Activated T-helper 9 cell treated with anti-CD3 and anti-CD28 coated beads, Interleukin-2, amount 50 U/mL, for 16 hours (primary cell): ENCODE measurements around the gene PPP1R36.
A peak's percentile ranks its signal among the peaks of the same experiment; 100 is the strongest.
"Not testable (repeated sequence)": the region's sequence is repeated elsewhere in the genome, so short reads cannot be mapped to it uniquely, and the experiment has no call there.

Experiments
- DNase-seq: peaks from one replicate; pipeline ENCODE4 v3.0.0-alpha.2; 2020; ENCODE audit warnings: low read depth

The PPP1R36 gene

DNA sequence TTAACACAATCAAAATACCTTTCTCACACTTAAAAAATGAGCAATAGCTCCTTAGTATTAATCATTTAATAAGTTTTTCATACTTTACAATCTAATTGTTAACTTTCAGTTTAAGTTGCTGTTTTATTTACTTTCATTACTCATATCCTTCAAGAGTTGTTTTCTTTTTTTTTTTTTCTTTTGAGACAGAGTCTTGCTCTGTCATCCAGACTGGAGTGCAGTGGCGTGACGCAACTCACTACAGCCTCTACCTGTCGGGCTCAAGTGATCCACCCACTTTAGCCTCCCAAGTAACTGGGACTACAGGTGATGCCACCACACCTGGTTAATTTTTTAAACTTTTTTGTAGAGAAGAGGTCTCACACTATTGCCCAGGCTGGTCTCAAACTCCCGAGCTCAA lies 29.1 kb upstream of the PPP1R36 start:
- no peak for DNase-seq

DNA sequence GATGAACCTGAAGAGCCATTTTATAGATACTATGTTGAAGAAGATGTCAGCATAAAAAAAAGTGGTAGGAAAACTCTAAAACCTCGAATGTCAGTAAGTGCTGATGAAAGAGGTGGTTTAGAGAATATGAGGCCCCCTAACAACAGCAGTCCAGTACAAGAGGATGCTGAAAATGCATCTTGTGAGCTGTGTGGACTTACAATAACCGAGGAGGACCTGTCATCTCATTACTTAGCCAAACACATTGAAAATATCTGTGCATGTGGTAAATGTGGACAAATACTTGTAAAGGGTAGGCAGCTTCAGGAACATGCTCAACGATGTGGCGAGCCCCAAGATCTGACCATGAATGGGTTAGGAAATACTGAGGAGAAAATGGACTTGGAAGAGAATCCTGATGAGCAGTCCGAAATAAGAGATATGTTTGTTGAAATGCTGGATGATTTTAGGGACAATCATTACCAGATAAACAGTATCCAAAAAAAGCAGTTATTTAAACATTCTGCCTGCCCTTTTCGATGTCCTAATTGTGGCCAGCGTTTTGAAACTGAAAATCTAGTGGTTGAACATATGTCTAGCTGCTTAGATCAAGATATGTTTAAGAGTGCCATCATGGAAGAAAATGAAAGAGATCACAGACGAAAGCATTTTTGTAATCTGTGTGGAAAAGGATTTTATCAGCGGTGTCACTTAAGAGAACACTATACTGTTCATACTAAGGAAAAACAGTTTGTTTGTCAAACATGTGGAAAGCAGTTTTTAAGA lies 27.0 kb upstream of the PPP1R36 start:
- no peak for DNase-seq

DNA sequence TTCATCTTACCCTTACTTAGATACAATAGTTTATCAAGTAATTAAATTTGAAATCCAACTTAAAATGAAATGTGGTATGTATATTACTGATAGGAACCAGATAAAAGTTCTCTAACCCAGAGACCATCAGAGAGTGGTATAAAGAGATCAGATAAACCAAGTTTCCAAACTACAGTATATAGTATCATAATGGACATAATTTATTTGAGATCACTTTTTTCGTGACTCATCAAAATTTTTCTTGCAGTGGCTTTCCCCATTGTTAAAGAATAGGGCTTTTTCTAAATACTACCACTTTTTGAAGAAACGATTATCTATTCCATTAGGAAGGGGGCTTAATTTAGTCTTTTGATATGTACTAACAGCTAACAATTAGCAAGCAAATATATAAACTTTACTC lies 24.4 kb upstream of the PPP1R36 start:
- no peak for DNase-seq

DNA sequence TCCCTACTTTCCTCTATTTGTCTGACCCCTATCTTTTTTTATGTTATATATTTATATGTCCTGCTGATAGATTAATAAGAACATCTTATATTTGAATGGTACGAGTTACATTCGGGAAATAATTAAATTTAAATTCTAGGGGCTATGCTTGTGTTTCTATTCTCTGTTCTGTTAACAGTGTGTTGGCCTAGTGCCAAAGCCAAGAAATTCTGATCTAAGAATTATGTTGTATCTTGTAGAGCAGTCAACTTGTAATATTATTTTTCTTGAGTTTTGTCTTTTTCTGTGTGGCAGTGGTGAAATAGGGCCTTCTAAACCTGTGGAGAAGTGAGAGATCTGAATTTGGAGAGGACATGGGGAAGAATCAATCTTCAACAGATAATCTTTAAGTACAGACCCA lies 18.2 kb upstream of the PPP1R36 start:
- no peak for DNase-seq

DNA sequence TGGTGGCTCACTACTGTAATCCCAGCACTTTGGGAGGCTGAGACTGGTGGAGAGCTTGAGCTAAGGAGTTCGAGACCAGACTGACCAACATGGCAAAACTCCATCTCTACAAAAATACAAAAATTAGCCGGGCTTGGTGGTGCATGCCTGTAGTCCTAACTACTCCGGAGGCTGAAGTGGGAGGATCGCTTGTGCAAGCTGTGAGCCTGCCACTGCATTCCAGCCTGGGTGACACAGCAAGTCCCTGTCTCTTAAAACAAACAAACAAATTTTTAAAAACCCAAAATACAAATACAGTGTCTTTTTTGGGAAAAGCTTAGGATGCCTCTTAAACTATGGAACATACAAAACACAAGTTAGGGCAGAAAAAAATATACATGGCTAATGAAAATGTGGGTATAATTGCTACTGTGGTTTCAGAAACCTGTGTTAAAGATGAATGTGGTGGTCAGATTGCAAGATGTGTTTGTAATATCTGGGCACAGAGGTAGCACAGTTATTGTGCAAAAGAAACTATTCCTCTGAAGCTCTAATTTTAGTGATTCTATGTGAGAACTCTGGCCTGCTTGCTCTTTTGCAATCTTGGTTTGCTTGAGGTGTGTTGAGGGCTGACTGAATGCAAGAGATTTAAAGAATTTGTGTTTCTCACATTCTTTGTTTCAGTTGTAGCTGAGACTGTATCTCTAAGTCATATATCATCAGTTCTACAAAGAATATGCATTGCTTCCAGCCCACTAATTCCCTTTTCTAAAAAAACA lies 13.1 kb upstream of the PPP1R36 start:
- DNase-seq: no peak

DNA sequence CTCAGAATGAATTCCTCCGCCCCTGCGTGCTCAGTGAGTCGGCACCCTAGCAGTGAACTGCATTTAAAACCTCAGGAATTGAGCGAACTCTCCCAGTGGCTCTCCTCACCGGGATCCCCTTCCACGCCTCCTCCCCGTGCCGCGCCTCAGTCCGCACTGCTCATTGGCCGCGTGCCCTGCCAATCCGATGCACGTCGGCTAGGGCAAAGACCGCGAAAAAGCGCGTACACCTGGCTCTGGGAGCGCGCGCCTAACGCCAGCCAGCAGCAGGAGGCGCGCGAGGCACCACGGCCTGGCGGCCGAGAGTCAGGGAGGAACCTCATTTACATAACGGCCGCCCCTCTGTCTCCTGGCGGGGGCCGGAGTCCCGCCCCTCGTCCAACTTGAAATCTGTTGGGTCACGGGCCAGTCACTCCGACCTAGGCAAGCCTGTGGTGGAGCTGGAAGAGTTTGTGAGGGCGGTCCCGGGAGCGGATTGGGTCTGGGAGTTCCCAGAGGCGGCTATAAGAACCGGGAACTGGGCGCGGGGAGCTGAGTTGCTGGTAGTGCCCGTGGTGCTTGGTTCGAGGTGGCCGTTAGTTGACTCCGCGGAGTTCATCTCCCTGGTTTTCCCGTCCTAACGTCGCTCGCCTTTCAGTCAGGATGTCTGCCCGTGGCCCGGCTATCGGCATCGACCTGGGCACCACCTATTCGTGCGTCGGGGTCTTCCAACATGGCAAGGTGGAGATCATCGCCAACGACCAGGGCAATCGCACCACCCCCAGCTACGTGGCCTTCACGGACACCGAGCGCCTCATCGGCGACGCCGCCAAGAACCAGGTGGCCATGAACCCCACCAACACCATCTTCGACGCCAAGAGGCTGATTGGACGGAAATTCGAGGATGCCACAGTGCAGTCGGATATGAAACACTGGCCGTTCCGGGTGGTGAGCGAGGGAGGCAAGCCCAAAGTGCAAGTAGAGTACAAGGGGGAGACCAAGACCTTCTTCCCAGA lies 9.3 kb upstream of the PPP1R36 start, which contains the start of gene HSPA2:
HSPA2 (plus strand) TSS at position 534 of the 995 bp plus-strand sequence; CDS start at position 643, 109 bp downstream.
- DNase-seq: peak; percentile 92

DNA sequence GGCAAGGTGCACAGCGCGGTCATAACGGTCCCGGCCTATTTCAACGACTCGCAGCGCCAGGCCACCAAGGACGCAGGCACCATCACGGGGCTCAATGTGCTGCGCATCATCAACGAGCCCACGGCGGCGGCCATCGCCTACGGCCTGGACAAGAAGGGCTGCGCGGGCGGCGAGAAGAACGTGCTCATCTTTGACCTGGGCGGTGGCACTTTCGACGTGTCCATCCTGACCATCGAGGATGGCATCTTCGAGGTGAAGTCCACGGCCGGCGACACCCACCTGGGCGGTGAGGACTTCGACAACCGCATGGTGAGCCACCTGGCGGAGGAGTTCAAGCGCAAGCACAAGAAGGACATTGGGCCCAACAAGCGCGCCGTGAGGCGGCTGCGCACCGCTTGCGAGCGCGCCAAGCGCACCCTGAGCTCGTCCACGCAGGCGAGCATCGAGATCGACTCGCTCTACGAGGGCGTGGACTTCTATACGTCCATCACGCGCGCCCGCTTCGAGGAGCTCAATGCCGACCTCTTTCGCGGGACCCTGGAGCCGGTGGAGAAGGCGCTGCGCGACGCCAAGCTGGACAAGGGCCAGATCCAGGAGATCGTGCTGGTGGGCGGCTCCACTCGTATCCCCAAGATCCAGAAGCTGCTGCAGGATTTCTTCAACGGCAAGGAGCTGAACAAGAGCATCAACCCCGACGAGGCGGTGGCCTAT lies 8.3 kb upstream of the PPP1R36 start:
- DNase-seq: peak; percentile 4

DNA sequence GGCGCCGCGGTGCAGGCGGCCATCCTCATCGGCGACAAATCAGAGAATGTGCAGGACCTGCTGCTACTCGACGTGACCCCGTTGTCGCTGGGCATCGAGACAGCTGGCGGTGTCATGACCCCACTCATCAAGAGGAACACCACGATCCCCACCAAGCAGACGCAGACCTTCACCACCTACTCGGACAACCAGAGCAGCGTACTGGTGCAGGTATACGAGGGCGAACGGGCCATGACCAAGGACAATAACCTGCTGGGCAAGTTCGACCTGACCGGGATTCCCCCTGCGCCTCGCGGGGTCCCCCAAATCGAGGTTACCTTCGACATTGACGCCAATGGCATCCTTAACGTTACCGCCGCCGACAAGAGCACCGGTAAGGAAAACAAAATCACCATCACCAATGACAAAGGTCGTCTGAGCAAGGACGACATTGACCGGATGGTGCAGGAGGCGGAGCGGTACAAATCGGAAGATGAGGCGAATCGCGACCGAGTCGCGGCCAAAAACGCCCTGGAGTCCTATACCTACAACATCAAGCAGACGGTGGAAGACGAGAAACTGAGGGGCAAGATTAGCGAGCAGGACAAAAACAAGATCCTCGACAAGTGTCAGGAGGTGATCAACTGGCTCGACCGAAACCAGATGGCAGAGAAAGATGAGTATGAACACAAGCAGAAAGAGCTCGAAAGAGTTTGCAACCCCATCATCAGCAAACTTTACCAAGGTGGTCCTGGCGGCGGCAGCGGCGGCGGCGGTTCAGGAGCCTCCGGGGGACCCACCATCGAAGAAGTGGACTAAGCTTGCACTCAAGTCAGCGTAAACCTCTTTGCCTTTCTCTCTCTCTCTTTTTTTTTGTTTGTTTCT lies 7.6 kb upstream of the PPP1R36 start:
- DNase-seq: no peak

DNA sequence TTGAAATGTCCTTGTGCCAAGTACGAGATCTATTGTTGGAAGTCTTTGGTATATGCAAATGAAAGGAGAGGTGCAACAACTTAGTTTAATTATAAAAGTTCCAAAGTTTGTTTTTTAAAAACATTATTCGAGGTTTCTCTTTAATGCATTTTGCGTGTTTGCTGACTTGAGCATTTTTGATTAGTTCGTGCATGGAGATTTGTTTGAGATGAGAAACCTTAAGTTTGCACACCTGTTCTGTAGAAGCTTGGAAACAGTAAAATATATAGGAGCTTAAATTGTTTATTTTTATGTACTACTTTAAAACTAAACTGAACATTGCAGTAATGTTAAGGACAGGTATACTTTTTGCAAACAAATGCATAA lies 6.9 kb upstream of the PPP1R36 start:
- no peak for DNase-seq

DNA sequence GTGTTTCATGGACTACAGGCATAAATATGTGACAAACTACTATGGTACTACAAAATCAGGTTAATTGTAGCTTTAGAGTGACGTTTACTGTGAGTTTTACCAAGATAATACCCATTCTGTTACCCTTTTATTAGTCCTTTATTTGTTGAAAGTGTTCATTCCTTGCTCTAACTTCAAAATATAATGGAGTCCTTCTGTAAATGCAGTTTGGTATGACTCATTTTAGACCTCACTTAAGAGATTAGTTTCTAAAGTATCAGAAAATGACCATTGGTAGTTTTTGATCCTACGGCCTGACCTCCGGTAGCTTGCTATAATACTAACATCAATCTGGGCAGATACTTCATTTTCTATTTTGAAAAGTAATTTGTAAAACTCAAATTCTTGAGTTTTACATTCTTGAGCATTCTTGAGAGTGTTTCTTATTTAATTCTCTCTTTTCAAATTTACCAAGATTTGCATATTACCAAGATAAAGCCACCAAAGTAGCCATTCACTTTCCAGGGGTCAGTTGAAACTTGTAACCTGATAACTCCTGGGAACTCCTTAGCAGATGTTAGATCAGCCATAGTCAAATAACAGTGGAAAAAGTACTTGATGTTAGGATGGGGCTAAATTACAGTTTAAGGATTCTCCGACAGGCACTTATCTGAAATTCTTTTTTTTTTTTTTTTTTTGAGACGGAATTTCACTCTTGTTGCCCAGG lies 5.0 kb upstream of the PPP1R36 start:
- no peak for DNase-seq

DNA sequence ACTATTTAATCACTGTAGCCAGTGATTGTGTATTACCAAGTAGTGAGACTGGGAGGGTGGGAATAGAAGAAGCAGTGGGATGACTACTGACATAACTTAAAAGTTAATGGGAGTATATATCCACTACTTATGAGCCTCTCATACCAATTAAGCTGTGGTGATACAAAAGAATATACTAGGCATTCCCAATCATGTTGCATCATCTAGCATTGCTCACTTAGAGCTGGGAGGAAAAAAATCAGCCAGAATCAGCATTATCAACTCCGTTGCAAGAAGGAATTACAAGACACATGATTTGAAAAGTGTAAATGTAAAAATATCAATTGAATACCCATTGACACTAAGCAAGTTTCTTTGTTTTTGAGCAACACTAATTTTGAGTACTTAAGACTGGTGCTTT lies 745 bp upstream of the PPP1R36 start:
- no peak for DNase-seq

DNA sequence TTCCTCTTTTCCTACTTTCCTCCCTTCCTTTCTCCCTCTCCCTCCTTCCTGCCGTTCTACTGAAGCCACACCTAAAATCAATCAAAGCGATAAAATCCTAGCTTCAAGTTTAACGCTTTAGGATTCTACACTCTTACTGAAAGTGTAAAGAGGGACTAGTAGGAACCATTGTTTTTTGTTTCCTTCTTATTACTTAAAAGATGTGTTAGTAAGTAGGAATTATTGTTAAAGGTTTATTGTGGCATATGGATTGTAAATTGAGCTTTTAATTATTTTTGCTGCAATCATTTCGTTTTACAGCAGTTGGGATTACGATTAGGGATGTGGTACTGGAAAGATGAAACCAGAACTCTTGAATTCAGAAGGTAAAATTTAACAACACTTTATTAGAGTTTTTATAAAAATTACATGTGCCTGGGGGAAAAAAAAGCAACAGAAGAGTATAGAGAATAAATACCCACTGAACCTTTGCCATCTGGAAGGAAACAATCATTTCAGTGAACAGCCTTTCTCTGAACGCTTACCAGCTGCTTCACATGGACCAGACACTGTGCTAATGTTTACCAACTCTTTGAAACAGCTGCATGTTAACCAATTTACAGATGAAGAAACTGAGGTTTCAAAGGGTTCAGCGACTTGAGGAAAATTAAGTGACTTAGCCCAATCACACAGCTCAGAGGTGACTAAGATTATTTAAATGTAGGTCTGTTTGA lies 1.0 kb downstream of the PPP1R36 start:
- DNase-seq: no peak

DNA sequence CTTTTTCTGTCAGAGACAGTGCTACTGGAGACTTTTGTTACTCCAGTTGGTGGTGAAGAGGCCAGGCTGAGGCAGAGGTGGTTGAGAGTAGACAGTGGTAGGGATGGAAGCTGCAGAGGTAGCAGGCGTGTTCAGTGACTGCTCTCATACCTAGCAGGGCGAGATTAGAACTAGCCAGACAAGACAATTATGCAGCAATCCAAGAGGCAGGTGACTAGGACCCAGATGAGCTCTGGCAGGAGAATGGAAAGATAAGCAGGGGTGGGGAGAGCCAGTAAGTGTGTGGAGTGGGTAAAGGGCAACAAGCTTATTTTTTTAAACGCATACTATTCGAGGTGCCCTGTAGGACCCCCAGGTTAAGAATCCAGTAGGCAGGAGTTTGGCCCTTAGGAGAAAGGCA lies 4.8 kb downstream of the PPP1R36 start:
- no peak for DNase-seq

DNA sequence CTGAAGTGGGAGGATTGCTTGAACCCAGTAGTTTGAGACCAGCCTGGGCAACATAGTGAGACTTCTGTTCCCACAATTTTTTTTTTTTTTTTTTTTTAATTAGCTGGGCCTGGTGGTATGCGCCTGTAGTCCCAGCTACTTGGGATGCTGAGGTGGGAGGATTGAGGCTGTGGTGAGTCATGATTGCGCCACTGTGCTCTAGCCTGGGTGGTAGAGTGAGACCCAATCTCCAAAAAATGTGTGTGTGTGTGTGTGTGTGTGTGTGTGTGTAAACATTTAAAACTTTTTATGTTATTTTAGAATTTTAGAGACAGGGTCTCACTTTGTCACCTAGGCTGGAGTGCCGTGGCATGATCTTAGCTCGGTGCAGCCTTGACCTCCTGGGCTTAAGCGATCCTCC lies 6.8 kb downstream of the PPP1R36 start:
- no peak for DNase-seq

DNA sequence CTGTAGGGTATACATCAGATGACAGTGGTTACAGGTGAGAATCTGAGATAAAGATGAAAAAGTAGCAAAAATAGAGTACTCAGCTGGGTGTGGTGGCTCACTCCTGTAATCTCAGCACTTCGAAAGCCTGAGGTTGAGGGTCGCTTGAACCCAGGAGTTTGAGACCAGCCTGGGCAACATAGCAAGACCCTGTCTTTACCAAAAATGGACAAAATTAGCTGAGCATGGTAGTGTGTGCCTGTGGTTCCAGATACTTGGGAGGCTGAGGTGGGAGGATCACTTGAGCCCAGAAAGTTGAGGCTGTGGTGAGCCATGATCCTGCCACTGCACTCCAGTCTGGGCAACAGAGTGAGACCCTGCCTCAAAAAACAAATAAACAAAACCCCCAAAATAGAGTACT lies 8.5 kb downstream of the PPP1R36 start:
- DNase-seq: not testable (repeated sequence)

DNA sequence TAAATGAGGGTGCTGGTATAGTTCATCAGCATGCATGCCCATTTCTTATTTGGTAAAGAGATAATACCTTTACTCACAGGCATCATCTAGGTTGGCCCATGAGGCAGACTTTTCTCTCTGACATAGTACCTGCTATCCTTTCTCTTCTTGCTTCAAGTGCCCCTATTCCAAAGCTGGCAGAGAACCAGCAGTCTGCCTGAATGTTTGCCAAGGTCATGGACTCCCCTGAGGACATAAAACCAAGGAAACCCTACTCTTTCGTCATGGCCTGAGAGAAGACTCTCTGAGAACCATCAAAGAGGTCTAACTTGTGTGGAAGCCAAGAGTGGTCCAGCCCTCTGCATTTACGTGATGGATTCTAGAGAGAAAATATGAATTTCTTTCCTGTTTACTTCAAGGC lies 11.9 kb downstream of the PPP1R36 start:
- DNase-seq: no peak

DNA sequence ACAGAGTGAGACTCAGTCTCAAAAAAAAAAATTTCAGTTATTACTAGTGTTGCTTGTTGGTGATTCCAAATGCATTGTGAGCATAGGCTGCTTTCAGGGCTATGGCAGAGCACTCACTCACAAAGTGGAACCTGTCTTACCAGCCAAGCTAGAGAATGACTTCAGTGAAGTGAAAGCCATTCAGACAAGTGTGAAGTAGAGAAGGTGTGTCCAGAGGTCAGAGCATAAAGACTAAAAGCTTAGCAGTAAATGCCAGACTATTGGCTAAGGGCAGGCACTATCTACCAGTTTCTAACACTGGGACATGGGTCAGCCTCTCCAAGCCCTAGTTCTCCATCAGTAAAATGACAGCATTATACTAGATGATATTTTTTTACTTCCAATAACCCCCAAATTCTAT lies 12.7 kb downstream of the PPP1R36 start:
- no peak for DNase-seq

DNA sequence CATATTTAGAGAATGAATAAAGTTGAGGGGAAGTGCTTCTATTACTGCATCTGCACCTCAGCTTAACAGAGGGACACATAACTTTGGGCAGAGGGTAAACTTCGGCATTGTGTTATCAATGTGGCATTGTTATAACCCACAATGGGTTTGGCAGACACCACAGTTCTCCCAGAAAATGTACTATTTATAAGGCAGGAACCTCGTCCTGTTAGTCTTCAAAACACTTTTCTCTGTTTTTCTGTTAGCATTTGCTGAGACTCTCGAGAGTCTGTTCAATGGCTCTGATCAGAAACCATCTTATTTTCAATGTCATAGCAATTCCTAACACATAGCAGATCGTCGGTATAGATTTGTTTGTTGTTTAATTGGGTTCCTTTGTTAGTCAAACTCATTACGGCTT lies 13.9 kb downstream of the PPP1R36 start:
- no peak for DNase-seq

DNA sequence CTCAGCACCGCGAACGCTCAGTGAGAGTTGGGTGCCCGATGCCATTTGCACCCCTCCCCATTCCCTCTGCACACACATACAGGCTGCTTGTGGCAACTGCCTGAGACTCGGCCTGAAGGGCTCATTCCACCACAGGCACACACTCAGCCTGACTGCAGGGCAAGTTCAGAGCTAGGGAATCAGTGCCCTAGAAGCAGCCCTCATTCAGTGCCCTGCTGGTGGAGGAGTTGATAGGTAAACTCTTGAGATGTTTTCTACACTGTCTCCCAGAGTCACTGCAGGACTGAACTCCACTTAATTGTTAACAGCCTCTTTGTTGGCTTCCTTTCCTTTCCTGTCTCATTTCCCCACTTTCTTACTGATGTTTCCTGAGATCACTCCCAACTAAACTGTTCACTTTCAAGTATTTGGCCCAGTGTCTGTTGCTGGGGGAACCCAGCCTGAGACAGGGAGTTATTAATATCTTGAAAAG lies 16.9 kb downstream of the PPP1R36 start:
- DNase-seq: no peak
